OCI-LY7 (cell line): Measurements from ENCODE around the gene IQGAP3. TPM values are rescaled to one million over a fixed set of nuclear protein-coding genes. Genes with fewer than 3 reads are reported as not detected.
A peak's percentile ranks its signal among the peaks of the same experiment; 100 is the strongest.

ENCODE experiments used
- BruUV-seq: library from RNA; stranded (reverse); fragments of 400-500 nt; replicated peaks from 2 replicates; lab custom pipeline; 2021; lab: Mats Ljungman, UMichigan
- CTCF ChIA-PET: fragments of 300-600 bp; sonication (Branson Sonifier 250); formaldehyde crosslinking; loops from one replicate; lab custom pipeline; 2022; ENCODE audit warnings: antibody characterized with exemption; ENCODE audit not compliant: unreplicated experiment; lab: Charles Lee
- POLR2A ChIA-PET: fragments of 300-600 bp; sonication (Branson Sonifier 250); formaldehyde crosslinking; loops from one replicate; lab custom pipeline; 2022; ENCODE audit warnings: antibody characterized with exemption; lab: Charles Lee
- DNase-seq: peaks from one replicate; pipeline ENCODE4 v3.0.0-alpha.2; 2015; ENCODE audit warnings: low spot score
- H2AFZ ChIP-seq: fragments of 200-600 bp; sonication (generic), shearing (Covaris generic); 2 replicates; pipeline ENCODE4 v1.6.1; 2014; ENCODE audit warnings: mild to moderate bottlenecking, antibody characterized with exemption, low read length, moderate library complexity
- H3K27ac ChIP-seq: fragments of 200-600 bp; sonication (generic); 2 replicates; pipeline ENCODE4 v1.5.1; 2014; ENCODE audit warnings: mixed run types, low read depth, mild to moderate bottlenecking, moderate library complexity, low read length, inconsistent platforms; ENCODE audit not compliant: poor library complexity, severe bottlenecking
- H3K36me3 ChIP-seq: fragments of 200-600 bp; sonication (generic); 2 replicates; pipeline ENCODE4 v1.6.1; 2014; ENCODE audit warnings: mild to moderate bottlenecking, antibody characterized with exemption, low read length, moderate library complexity, mixed read lengths; ENCODE audit not compliant: insufficient read depth
- H3K4me1 ChIP-seq: fragments of 200-600 bp; sonication (generic); 2 replicates; pipeline ENCODE4 v1.5.1; 2014; ENCODE audit warnings: mild to moderate bottlenecking, low read length; ENCODE audit not compliant: insufficient read depth, poor library complexity, severe bottlenecking
- H3K4me2 ChIP-seq: fragments of 200-600 bp; sonication (generic); 2 replicates; pipeline ENCODE4 v1.6.1; 2014; ENCODE audit warnings: mild to moderate bottlenecking, low read length
- H3K4me3 ChIP-seq: fragments of 200-600 bp; sonication (generic); 2 replicates; pipeline ENCODE4 v1.5.1; 2014; ENCODE audit warnings: mild to moderate bottlenecking, low read depth, low read length; ENCODE audit not compliant: poor library complexity, severe bottlenecking
- H3K79me2 ChIP-seq: fragments of 200-600 bp; sonication (generic); 2 replicates; pipeline ENCODE4 v1.6.1; 2016; ENCODE audit warnings: low read depth, mild to moderate bottlenecking, low read length, moderate library complexity, mixed read lengths; ENCODE audit not compliant: insufficient read depth
- H3K9me2 ChIP-seq: fragments of 200-600 bp; sonication (generic); 2 replicates; pipeline ENCODE4 v1.6.1; 2016; ENCODE audit warnings: mild to moderate bottlenecking, low read length, mixed read lengths; ENCODE audit not compliant: insufficient read depth
- H3K9me3 ChIP-seq: fragments of 200-600 bp; sonication (generic); 2 replicates; pipeline ENCODE4 v1.6.1; 2014; ENCODE audit warnings: mild to moderate bottlenecking, mixed run types, low read length, mixed read lengths
- H4K20me1 ChIP-seq: fragments of 200-600 bp; sonication (generic); 2 replicates; pipeline ENCODE4 v1.6.1; 2014; ENCODE audit warnings: mild to moderate bottlenecking, antibody characterized with exemption, low read length, moderate library complexity, mixed read lengths; ENCODE audit not compliant: insufficient read depth
- EZH2phosphoT487 ChIP-seq: fragments of 200-600 bp; sonication (generic); IDR thresholded peaks from 2 replicates; pipeline ENCODE4 v1.6.1; 2018; ENCODE audit warnings: low read depth, borderline replicate concordance, mild to moderate bottlenecking, mixed run types, antibody characterized with exemption, low read length, moderate library complexity, mixed read lengths
- intact Hi-C: fragments of 100-400 bp; cut with micrococcal nuclease; formaldehyde crosslinking; loops from one replicate; pipeline ENCODE4 v1.10.0; 2022; ENCODE audit not compliant: unreplicated experiment
- total RNA-seq, 2 experiments: library from RNA; depleted of rRNA in 1 of 2; stranded (reverse); fragments of >200 nt in 1 of 2; shearing (Covaris generic) in 1 of 2; gene quantifications; 2 replicates each; pipeline ENCODE4 v1.2.3, GENCODE V29; 2014 to 2022
- TF ChIP-seq, protein P1 (sequence below): fragments of 200-600 bp; sonication (generic); conservative IDR thresholded peaks from 2 replicates; pipeline ENCODE4 v1.5.1; 2014; ENCODE audit warnings: mild to moderate bottlenecking, antibody characterized with exemption, low read length, moderate library complexity, mixed read lengths

Gene IQGAP3
- total RNA-seq, 2 experiments from 2014 or later: 22.4 to 28.7 TPM

DNA sequence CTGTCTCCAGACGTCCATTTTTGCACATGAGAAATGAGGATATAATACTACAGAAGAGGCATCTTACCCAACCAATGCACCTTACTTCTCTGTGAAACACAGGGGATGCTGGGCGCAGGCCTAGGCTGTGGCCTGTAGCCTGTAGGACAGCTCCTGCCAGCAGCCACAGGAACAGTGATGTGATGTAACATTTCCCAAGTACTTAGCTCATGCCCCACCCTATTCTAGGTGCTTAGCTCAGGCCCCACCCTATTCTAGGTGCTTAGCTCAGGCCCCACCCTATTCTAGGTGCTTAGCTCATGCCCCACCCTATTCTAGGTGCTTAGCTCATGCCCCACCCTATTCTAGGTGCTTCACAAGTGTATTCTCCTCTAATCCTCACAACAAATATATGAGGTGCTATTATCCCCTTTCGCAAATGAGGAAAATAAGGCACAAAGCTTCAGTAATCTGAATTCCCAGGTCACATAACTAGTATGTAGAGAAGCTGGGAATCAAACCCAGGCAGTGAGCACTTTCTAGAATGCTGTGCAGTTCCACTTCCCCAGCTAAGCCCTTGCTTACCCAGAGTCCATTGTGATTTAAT is 14.6 kb upstream of the IQGAP3 start:
- Histone ChIP-seq H3K4me1 (peaks cover 40% of the 10 kb centered on the region), H3K9me3 (no peaks in the 10 kb centered on the region), H3K27ac (no peak overlapping the region), H4K20me1 (no peaks in the 10 kb centered on the region), H3K9me2 (no peaks in the 10 kb centered on the region), H2AFZ (no peak overlapping the region), H3K4me2 (no peak overlapping the region), H3K79me2 (no peaks in the 10 kb centered on the region), H3K36me3 (no peaks in the 10 kb centered on the region), H3K4me3 (no peak overlapping the region)
- CTCF ChIA-PET: no interaction called here
- TSS peak; percentile 48 for BruUV-seq
- intact Hi-C loops: no loop called here
- TF ChIP-seq, protein P1, sequence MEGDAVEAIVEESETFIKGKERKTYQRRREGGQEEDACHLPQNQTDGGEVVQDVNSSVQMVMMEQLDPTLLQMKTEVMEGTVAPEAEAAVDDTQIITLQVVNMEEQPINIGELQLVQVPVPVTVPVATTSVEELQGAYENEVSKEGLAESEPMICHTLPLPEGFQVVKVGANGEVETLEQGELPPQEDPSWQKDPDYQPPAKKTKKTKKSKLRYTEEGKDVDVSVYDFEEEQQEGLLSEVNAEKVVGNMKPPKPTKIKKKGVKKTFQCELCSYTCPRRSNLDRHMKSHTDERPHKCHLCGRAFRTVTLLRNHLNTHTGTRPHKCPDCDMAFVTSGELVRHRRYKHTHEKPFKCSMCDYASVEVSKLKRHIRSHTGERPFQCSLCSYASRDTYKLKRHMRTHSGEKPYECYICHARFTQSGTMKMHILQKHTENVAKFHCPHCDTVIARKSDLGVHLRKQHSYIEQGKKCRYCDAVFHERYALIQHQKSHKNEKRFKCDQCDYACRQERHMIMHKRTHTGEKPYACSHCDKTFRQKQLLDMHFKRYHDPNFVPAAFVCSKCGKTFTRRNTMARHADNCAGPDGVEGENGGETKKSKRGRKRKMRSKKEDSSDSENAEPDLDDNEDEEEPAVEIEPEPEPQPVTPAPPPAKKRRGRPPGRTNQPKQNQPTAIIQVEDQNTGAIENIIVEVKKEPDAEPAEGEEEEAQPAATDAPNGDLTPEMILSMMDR: no peak
- TF ChIP-seq EZH2phosphoT487: no peak
- no peak for DNase-seq
- POLR2A ChIA-PET: interaction anchor here (1.0 kb wide), 1 partner anchor 86 kb away, joined by 3 read pairs; no protein-coding TSS in a partner anchor

DNA sequence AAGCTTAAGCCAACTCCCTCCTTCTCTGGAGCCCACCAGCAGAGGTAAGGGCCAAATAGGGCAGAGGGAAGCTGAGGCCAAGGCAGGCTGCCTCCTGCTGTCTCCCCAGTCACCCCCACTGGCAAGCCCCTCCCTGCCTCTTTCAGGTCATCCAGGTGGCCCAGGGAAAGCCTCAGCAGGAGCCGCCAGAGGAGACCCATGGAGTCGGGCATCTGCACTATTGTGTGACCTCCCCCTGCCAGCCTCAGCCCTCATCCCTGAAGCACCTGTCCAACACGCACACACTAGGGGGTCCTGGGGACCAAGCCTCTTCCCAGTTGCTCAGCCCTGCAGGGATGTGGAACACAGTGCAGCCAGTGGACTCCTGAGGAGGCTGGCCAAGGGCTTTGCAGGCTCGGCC is 14.0 kb upstream of the IQGAP3 start:
- no peak overlapping the region for H3K4me3 ChIP-seq
- no TSS peak for BruUV-seq
- ChIA-PET POLR2A (no interaction called here), CTCF (no interaction called here)
- no peak overlapping the region for H3K27ac ChIP-seq
- H2AFZ ChIP-seq: no peak overlapping the region
- H4K20me1 ChIP-seq: no peaks in the 10 kb centered on the region
- intact Hi-C loops: no loop called here
- H3K4me2 ChIP-seq: no peak overlapping the region
- TF ChIP-seq EZH2phosphoT487: no peak
- TF ChIP-seq, protein P1: no peak
- DNase-seq: no peak
- H3K4me1 ChIP-seq: peaks cover 46% of the 10 kb centered on the region
- no peaks in the 10 kb centered on the region for H3K9me3 ChIP-seq
- no peaks in the 10 kb centered on the region for H3K36me3 ChIP-seq
- no peaks in the 10 kb centered on the region for H3K9me2 ChIP-seq
- no peaks in the 10 kb centered on the region for H3K79me2 ChIP-seq

DNA sequence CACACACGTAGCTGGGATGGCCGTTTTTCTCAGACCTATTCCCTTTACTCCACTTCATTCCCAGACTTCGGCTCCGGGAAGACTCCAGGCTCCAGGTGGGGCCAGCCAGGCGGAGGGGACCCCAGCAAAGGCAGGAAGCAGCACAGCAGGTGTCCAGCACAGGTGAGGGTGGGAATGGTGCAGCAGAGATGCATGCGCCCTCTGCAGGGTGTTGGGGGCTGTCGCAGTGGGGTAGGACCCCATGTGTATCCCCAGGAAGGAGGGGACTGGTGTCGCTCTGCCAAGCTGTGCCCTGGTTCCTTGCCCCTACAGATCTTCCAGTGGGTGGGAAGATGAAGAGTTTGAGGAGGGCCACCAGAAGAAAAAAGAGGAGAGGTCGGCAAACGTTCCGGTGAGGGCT is 12.4 kb upstream of the IQGAP3 start:
- H3K27ac ChIP-seq: no peak overlapping the region
- intact Hi-C loops: loop anchor here (1.0 to 2.0 kb wide), 3 partner anchors 23 to 128 kb away; no protein-coding TSS in a partner anchor
- no peaks in the 10 kb centered on the region for H3K9me2 ChIP-seq
- ChIA-PET CTCF (no interaction called here), POLR2A (no interaction called here)
- H3K4me2 ChIP-seq: peak overlapping the region; percentile 8; the same call in 1 of the 2 replicates
- no TSS peak for BruUV-seq
- no peak overlapping the region for H3K4me3 ChIP-seq
- no peaks in the 10 kb centered on the region for H4K20me1 ChIP-seq
- DNase-seq: peak; percentile 67
- no peaks in the 10 kb centered on the region for H3K9me3 ChIP-seq
- no peak overlapping the region for H2AFZ ChIP-seq
- H3K79me2 ChIP-seq: no peaks in the 10 kb centered on the region
- peaks cover 39% of the 10 kb centered on the region for H3K4me1 ChIP-seq
- no peaks in the 10 kb centered on the region for H3K36me3 ChIP-seq
- no peak for TF ChIP-seq EZH2phosphoT487
- TF ChIP-seq, protein P1: peak; percentile 87
